ENCODE results near the gene PSG3.
"Not testable (repeated sequence)": the region's sequence is repeated elsewhere in the genome, so short reads cannot be mapped to it uniquely, and the experiment has no call there.

The PSG3 gene

GRCh38 chr19:42740381-42740780 lies at the start of gene PSG3:
TSS of gene PSG3 (minus strand) at chr19:42740481. CDS start at chr19:42740384, 97 bp downstream.
- not testable (repeated sequence) for H3K36me3 ChIP-seq (ENCODE audit: control insufficient read depth, insufficient read depth, low read length); H3K4me1 ChIP-seq (ENCODE audit: control insufficient read depth, insufficient read depth, low read length); H3K27me3 ChIP-seq (ENCODE audit: control insufficient read depth, insufficient read depth, low read length); H3K4me3 ChIP-seq (ENCODE audit: low read length); H3K27ac ChIP-seq (ENCODE audit: low read depth, low read length); H3K9ac ChIP-seq (ENCODE audit: low read length)

DNA sequence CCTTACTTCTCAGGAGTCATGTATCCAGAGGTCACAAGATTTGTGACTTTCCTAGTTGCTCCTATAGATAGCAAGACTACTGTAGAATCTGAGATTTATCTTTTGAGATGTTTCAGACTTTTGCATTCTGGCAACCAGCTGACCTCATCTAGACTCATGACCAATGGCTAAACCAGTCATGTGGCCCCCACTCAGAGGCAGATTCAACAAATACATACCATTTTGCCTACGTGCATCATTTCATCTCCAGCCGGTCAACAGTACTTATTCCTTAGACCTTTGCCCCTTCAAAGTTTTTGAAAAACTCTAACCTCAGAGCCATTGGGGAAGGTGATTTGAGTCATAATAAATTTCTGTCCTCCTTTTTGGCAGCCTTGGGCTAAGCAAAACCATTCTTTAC lies 48.5 kb upstream of the PSG3 start:
- H3K27me3 ChIP-seq (ENCODE audit: control insufficient read depth, insufficient read depth, low read length); H3K4me3 ChIP-seq (ENCODE audit: low read length); H3K4me1 ChIP-seq (ENCODE audit: control insufficient read depth, insufficient read depth, low read length); H3K27ac ChIP-seq (ENCODE audit: low read depth, low read length); H3K9ac ChIP-seq (ENCODE audit: low read length); H3K36me3 ChIP-seq (ENCODE audit: control insufficient read depth, insufficient read depth, low read length): not testable (repeated sequence)

DNA sequence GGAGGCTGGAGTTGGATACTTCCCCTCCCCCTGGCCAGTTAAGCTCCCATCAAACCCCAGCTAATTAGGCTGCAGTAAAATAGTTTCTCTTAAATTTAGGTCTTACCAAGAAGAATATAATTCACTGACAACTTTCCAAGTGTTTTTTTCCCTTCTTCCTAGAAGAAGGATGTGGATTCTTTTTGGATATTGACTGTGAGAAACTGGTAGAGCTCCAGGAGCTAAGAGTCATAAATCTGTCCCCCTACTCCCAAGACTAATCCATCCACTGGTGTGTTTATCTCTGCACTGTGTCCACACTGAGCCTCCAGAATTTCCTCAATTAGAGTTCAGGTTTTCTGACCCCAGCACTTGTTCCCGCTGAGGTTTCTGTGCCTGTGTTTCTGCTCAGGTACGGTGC lies 47.5 kb upstream of the PSG3 start:
- not testable (repeated sequence) for H3K36me3 ChIP-seq (ENCODE audit: control insufficient read depth, insufficient read depth, low read length); H3K27ac ChIP-seq (ENCODE audit: low read depth, low read length); H3K9ac ChIP-seq (ENCODE audit: low read length); H3K4me3 ChIP-seq (ENCODE audit: low read length); H3K4me1 ChIP-seq (ENCODE audit: control insufficient read depth, insufficient read depth, low read length); H3K27me3 ChIP-seq (ENCODE audit: control insufficient read depth, insufficient read depth, low read length)

DNA sequence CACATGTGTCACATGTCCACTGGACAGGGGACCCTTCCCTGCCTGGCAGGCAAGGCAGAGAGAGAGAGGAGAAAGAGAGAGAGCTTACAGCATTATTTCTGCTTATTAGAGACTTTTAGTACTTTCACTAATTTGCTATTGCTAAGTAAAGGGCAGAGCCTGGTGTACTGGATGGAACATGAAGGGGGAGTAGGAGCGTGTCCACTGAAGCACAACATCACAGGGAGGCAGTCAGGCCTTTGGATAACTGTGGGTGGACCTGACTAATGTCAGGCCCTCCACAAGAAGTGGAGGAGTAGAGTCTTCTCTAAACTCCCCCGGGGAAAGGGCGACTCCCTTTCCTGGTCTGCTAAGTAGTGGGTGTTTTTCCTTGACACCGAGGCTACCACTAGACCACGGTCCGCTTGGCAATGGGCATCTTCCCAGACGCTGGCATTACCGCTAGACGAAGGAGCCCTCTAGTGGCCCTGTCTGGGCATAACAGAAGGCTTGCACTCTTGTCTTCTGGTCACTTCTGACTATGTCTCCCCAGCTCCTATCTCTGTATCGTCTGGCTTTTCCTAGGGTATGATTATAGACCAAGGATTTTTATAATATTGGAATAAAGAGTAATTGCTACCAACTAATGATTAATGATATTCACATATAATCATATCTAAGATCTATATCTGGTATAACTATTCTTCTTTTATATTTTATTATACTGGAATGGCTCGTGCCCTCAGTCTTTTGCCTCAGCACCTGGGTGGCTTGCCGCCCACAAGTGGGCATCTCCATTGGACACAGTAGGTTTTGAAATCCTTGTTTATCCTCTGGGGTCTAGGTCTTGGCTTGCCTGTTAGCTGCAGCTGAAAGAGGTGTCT lies 36.7 kb upstream of the PSG3 start:
- H3K27me3 ChIP-seq (ENCODE audit: control insufficient read depth, insufficient read depth, low read length); H3K36me3 ChIP-seq (ENCODE audit: control insufficient read depth, insufficient read depth, low read length); H3K9ac ChIP-seq (ENCODE audit: low read length); H3K4me3 ChIP-seq (ENCODE audit: low read length); H3K27ac ChIP-seq (ENCODE audit: low read depth, low read length); H3K4me1 ChIP-seq (ENCODE audit: control insufficient read depth, insufficient read depth, low read length): not testable (repeated sequence)

DNA sequence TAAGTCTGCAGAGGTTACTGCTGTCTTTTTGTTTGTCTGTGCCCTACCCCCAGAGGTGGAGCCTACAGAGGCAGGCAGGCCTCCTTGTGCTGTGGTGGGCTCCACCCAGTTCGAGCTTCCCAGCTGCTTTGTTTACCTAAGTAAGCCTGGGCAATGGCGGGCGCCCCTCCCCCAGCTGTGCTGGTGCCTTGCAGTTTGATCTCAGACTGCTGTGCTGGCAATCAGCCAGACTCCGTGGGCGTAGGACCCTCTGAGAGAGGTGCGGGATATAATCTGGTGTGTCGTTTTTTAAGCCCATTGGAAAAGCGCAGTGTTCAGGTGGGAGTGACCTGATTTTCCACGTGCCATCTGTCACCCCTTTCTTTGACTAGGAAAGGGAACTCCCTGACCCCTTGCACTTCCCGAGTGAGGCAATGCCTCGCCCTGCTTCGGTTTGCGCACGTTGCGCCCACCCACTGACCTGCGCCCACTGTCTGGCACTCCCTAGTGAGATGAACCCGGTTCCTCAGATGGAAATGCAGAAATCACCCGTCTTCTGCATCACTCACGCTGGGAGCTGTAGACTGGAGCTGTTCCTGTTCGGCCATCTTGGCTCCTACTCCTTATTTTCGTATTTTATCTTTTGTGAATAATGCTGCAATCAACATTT lies 34.4 kb upstream of the PSG3 start:
- H3K27ac ChIP-seq (ENCODE audit: low read depth, low read length); H3K36me3 ChIP-seq (ENCODE audit: control insufficient read depth, insufficient read depth, low read length); H3K27me3 ChIP-seq (ENCODE audit: control insufficient read depth, insufficient read depth, low read length); H3K4me3 ChIP-seq (ENCODE audit: low read length); H3K4me1 ChIP-seq (ENCODE audit: control insufficient read depth, insufficient read depth, low read length); H3K9ac ChIP-seq (ENCODE audit: low read length): not testable (repeated sequence)

DNA sequence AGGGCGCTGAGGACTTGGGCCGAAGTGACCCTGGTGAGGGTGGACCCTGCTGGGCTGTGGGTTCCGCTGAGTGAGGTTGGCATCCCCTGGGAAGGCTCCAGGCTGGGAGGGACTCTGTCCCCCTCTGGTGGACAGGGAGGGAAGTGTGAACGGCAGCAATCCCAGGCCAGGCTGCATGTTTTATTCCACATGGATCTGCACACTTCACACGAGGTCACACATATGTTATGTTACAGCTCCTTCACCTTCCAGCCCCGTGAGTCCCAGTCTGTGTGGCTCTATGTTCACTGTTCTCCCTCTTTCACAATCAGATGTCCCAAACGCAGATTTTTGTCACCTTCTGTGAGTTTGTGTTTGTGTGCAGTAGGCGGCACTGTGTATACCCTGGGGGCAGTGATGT lies 27.0 kb upstream of the PSG3 start:
- H3K27ac ChIP-seq (ENCODE audit: low read depth, low read length): not testable (repeated sequence)

DNA sequence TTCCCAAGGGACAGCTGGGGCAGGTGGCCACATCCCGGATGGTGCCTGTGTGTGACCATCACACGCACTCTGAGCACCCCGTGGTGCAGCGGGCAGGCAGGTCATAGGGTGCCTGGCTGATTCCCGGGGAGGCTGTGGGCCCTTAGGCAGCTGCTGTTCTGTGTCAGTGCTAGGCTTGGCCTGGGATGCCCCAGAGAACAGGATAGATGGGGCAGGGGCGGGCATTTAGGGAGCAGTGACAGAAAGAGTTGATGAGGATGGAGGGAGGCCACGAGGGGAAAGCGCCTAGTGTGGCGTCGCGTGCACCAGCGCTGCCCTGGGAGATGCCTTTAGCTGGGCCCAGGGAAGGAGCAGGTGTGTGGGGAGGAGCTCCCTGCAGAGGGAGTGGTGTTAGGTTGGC lies 26.6 kb upstream of the PSG3 start:
- not testable (repeated sequence) for H3K4me3 ChIP-seq (ENCODE audit: low read length); H3K27me3 ChIP-seq (ENCODE audit: control insufficient read depth, insufficient read depth, low read length); H3K27ac ChIP-seq (ENCODE audit: low read depth, low read length); H3K9ac ChIP-seq (ENCODE audit: low read length); H3K4me1 ChIP-seq (ENCODE audit: control insufficient read depth, insufficient read depth, low read length); H3K36me3 ChIP-seq (ENCODE audit: control insufficient read depth, insufficient read depth, low read length)

More for the DNA sequence above, 27.0 kb upstream of the PSG3 start:
- not testable (repeated sequence) for H3K4me3 ChIP-seq (ENCODE audit: low read length); H3K4me1 ChIP-seq (ENCODE audit: control insufficient read depth, insufficient read depth, low read length); H3K27me3 ChIP-seq (ENCODE audit: control insufficient read depth, insufficient read depth, low read length); H3K36me3 ChIP-seq (ENCODE audit: control insufficient read depth, insufficient read depth, low read length); H3K9ac ChIP-seq (ENCODE audit: low read length)

DNA sequence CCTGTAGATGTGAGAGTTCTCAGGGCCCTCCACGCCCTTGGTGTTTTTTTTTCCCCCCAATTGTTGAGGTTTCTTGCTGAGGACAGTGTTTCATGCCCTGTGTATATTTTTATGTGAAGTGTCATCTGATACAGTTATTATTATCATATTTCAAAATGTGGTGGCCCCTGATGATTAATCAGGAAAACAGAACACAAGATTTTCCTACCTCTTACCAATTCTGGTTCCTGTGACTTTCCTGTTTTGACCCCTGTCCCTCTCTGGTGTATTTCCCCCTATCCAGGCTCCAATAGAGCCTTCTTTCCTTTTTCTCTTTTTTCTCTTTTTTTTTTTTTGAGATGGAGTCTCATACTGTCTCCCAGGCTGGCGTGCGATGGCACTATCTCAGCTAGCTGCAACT lies 24.6 kb upstream of the PSG3 start:
- no peak overlapping the region for H3K27ac ChIP-seq (ENCODE audit: low read depth, low read length)
- H3K4me3 ChIP-seq (ENCODE audit: low read length): no peak overlapping the region
- H3K9ac ChIP-seq (ENCODE audit: low read length): no peak overlapping the region
- H3K27me3 ChIP-seq (ENCODE audit: control insufficient read depth, insufficient read depth, low read length): no peaks in the 10 kb centered on the region
- no peaks in the 10 kb centered on the region for H3K36me3 ChIP-seq (ENCODE audit: control insufficient read depth, insufficient read depth, low read length)
- no peaks in the 10 kb centered on the region for H3K4me1 ChIP-seq (ENCODE audit: control insufficient read depth, insufficient read depth, low read length)

DNA sequence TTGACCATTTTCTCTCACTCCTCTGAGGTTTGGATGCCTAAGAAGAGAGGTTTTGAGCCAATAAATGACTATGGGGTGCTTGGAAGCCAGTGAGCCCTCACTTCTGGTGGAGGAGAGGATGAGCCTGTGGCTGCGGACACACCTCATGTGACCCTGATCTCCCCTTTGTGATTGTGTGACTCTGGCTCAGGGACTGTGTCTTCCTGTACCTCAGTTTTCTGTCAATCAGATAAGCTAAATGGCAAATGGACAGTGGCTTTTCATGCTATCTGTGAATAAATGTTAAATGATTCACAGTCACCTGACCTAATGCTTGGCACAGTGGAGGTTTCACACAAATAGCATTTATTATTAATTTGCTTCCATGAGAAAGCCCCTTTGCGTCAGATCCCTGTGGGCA lies 22.5 kb upstream of the PSG3 start:
- Histone ChIP-seq H3K4me1 (ENCODE audit: control insufficient read depth, insufficient read depth, low read length) (no peaks in the 10 kb centered on the region), H3K27ac (ENCODE audit: low read depth, low read length) (no peak overlapping the region), H3K27me3 (ENCODE audit: control insufficient read depth, insufficient read depth, low read length) (no peaks in the 10 kb centered on the region), H3K36me3 (ENCODE audit: control insufficient read depth, insufficient read depth, low read length) (no peaks in the 10 kb centered on the region), H3K4me3 (ENCODE audit: low read length) (no peak overlapping the region), H3K9ac (ENCODE audit: low read length) (no peak overlapping the region)

- not testable (repeated sequence) for H3K4me3 ChIP-seq (ENCODE audit: low read length); H3K36me3 ChIP-seq (ENCODE audit: control insufficient read depth, insufficient read depth, low read length); H3K27ac ChIP-seq (ENCODE audit: low read depth, low read length); H3K9ac ChIP-seq (ENCODE audit: low read length); H3K27me3 ChIP-seq (ENCODE audit: control insufficient read depth, insufficient read depth, low read length); H3K4me1 ChIP-seq (ENCODE audit: control insufficient read depth, insufficient read depth, low read length)
These were observed 21.6 kb upstream of the PSG3 start for GRCh38 chr19:42761924-42762295.

GRCh38 chr19:42760954-42761923 lies 21.0 kb upstream of the PSG3 start:
- H3K36me3 ChIP-seq (ENCODE audit: control insufficient read depth, insufficient read depth, low read length); H3K4me1 ChIP-seq (ENCODE audit: control insufficient read depth, insufficient read depth, low read length); H3K9ac ChIP-seq (ENCODE audit: low read length); H3K27me3 ChIP-seq (ENCODE audit: control insufficient read depth, insufficient read depth, low read length); H3K4me3 ChIP-seq (ENCODE audit: low read length); H3K27ac ChIP-seq (ENCODE audit: low read depth, low read length): not testable (repeated sequence)

DNA sequence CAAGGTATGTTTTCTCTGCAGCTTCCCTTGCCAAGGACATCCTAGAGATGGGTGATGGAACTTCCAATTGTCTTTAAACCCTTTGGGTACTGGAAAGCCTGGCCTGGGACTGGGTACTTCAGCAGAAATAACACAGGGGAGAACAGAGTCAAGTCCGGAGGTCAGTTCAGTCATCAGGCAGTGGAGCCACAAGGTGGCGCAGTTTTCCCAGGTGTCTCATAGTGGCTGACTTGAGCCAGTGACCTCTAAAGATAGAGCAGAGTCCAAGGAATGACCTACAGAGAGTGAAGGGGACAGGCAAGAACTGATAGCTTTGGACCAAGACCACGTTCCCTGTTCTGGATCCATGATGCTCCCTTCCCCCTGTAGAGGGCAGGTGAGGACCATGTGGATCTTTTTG lies 18.4 kb upstream of the PSG3 start:
- H3K4me3 ChIP-seq (ENCODE audit: low read length); H3K27me3 ChIP-seq (ENCODE audit: control insufficient read depth, insufficient read depth, low read length); H3K4me1 ChIP-seq (ENCODE audit: control insufficient read depth, insufficient read depth, low read length); H3K36me3 ChIP-seq (ENCODE audit: control insufficient read depth, insufficient read depth, low read length); H3K9ac ChIP-seq (ENCODE audit: low read length); H3K27ac ChIP-seq (ENCODE audit: low read depth, low read length): not testable (repeated sequence)
